OCI-LY1 (cell line): ENCODE data around the gene MOK.

Experiments
- H2AFZ ChIP-seq: fragments of 200-600 bp; sonication (generic), shearing (Covaris generic); 2 replicates; pipeline ENCODE4 v1.6.0; 2014; ENCODE audit warnings: antibody characterized with exemption, mild to moderate bottlenecking, low read length
- H3F3A ChIP-seq: fragments of 200-600 bp; sonication (generic), shearing (Covaris generic); 2 replicates; pipeline ENCODE4 v1.6.0; 2014; ENCODE audit warnings: mild to moderate bottlenecking, antibody characterized with exemption, low read length, moderate library complexity; ENCODE audit not compliant: insufficient read depth
- H3K27ac ChIP-seq: fragments of 200-600 bp; sonication (generic); 2 replicates; pipeline ENCODE4 v1.5.1; 2014; ENCODE audit warnings: low read length, mixed run types, mild to moderate bottlenecking, low read depth; ENCODE audit not compliant: poor library complexity, severe bottlenecking
- H3K27me3 ChIP-seq: fragments of 200-600 bp; sonication (generic); 2 replicates; pipeline ENCODE4 v1.6.0; 2014; ENCODE audit warnings: antibody characterized with exemption, mild to moderate bottlenecking, low read length, moderate library complexity; ENCODE audit not compliant: insufficient read depth
- H3K36me3 ChIP-seq: fragments of 200-600 bp; sonication (generic); 2 replicates; pipeline ENCODE4 v1.6.1; 2014; ENCODE audit warnings: mild to moderate bottlenecking, antibody characterized with exemption, low read length, moderate library complexity, mixed read lengths; ENCODE audit not compliant: insufficient read depth
- H3K4me1 ChIP-seq: fragments of 200-600 bp; sonication (generic); 2 replicates; pipeline ENCODE4 v1.5.1; 2014; ENCODE audit warnings: mild to moderate bottlenecking, low read length, moderate library complexity; ENCODE audit not compliant: insufficient read depth, severe bottlenecking
- H3K4me2 ChIP-seq: fragments of 200-600 bp; sonication (generic), shearing (Covaris generic); 2 replicates; pipeline ENCODE4 v1.6.1; 2014; ENCODE audit warnings: low read length
- H3K4me3 ChIP-seq: fragments of 200-600 bp; sonication (generic); 2 replicates; pipeline ENCODE4 v1.5.1; 2014; ENCODE audit warnings: low read length, low read depth, mild to moderate bottlenecking, mixed read lengths; ENCODE audit not compliant: poor library complexity, severe bottlenecking
- H3K79me2 ChIP-seq: fragments of 200-600 bp; shearing (Covaris generic); 2 replicates; pipeline ENCODE4 v1.6.1; 2016; ENCODE audit warnings: mixed run types, low read length, mixed read lengths; ENCODE audit not compliant: insufficient read depth
- H3K9ac ChIP-seq: fragments of 200-600 bp; sonication (generic), shearing (Covaris generic); 2 replicates; pipeline ENCODE4 v1.6.1; 2014; ENCODE audit warnings: mild to moderate bottlenecking, low read length, mixed read lengths
- H3K9me2 ChIP-seq: fragments of 200-600 bp; sonication (generic), shearing (Covaris generic); 2 replicates; pipeline ENCODE4 v1.6.1; 2014; ENCODE audit warnings: low read depth, mild to moderate bottlenecking, low read length, mixed read lengths
- H3K9me3 ChIP-seq: fragments of 200-600 bp; shearing (Covaris generic); 2 replicates; pipeline ENCODE4 v1.6.1; 2014; ENCODE audit warnings: low read length, mixed read lengths
- H4K20me1 ChIP-seq: fragments of 200-600 bp; sonication (generic), shearing (Covaris generic); 2 replicates; pipeline ENCODE4 v1.6.0; 2016; ENCODE audit warnings: mild to moderate bottlenecking, low read length; ENCODE audit not compliant: insufficient read depth
- CTCF ChIP-seq: fragments of 200-600 bp; sonication (generic), shearing (Covaris generic); IDR thresholded peaks from 2 replicates; pipeline ENCODE4 v1.5.1; 2017; ENCODE audit warnings: mild to moderate bottlenecking, antibody characterized with exemption, low read length, moderate library complexity, mixed read lengths
- EZH2 ChIP-seq: fragments of 200-600 bp; sonication (generic), shearing (Covaris generic); IDR thresholded peaks from 2 replicates; pipeline ENCODE4 v1.8.0; 2017; ENCODE audit warnings: borderline replicate concordance, mixed run types, mild to moderate bottlenecking, antibody characterized with exemption, low read length, moderate library complexity, mixed read lengths

MOK gene

DNA sequence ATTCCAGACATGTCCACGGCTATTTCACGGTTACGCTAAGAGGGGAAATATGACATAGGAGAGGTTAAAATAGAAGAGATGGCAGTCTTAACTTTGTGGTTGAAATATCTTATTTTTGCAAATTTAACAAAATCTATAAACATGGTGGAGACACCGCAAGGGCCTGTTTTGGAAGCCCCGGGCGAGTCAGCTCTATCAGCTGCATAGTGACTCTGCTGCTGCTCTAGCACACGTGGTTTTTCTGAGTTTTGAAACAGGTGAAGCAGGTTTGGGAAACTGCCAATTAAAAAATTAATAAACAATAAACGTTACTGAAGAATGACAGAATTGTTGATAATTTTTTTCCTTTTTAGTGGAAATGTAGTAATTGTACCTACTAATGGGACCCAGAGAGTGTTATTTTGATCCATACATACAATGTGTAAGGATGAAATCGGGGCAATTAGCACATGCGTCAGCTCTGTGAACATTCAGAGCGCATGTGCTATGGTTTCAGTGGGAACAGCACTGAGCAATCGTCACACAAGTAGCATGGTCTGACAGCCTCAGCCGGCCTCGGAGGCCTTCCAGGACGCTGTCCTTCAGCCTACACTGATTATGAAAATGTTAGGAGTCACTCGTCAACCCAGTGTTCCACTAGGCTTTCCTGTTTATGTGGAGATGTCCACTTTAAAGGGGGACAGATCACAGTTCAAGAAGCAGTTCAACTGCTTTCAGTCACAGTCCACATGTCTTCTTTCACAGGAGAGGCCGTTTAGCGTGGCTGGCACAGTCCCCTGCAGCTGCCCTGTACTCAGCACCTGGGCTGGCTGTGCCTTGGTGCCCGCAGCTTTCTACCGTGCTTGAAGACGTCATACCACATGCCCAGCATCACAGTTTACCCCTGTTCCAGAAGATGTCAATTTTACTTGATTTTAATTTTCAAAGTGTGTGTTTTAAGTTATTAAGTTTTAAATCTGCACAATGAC lies 51.8 kb downstream of the MOK start:
- H3K9me2 ChIP-seq = no peaks in the 10 kb centered on the region
- H4K20me1 ChIP-seq = no peaks in the 10 kb centered on the region
- H3K36me3 ChIP-seq = no peaks in the 10 kb centered on the region
- no peak overlapping the region for H2AFZ ChIP-seq
- no peaks in the 10 kb centered on the region for H3F3A ChIP-seq
- no peak for TF ChIP-seq EZH2
- TF ChIP-seq CTCF = no peak
- no peak overlapping the region for H3K4me2 ChIP-seq
- no peaks in the 10 kb centered on the region for H3K27me3 ChIP-seq
- H3K9ac ChIP-seq = no peak overlapping the region
- H3K9me3 ChIP-seq = no peaks in the 10 kb centered on the region
- no peaks in the 10 kb centered on the region for H3K4me1 ChIP-seq
- H3K4me3 ChIP-seq = no peak overlapping the region
- H3K79me2 ChIP-seq = no peaks in the 10 kb centered on the region
- H3K27ac ChIP-seq = no peak overlapping the region

- H3K9me3 ChIP-seq = no peaks in the 10 kb centered on the region
- H3K79me2 ChIP-seq = no peaks in the 10 kb centered on the region
- H3K27me3 ChIP-seq = no peaks in the 10 kb centered on the region
These were observed 53.8 kb downstream of the MOK start for GRCh38 chr14:102251161-102251560.

GRCh38 chr14:102250636-102251035 lies 54.3 kb downstream of the MOK start:
- no peaks in the 10 kb centered on the region for H3F3A ChIP-seq
- H3K9me2 ChIP-seq = no peaks in the 10 kb centered on the region
- H4K20me1 ChIP-seq = no peaks in the 10 kb centered on the region
- no peaks in the 10 kb centered on the region for H3K36me3 ChIP-seq
- H3K9me3 ChIP-seq = no peaks in the 10 kb centered on the region
- H3K27me3 ChIP-seq = no peaks in the 10 kb centered on the region
- H3K4me1 ChIP-seq = no peaks in the 10 kb centered on the region
- no peak overlapping the region for H2AFZ ChIP-seq
- no peak overlapping the region for H3K27ac ChIP-seq
- no peak overlapping the region for H3K4me2 ChIP-seq
- no peaks in the 10 kb centered on the region for H3K79me2 ChIP-seq
- TF ChIP-seq EZH2 = no peak
- no peak for TF ChIP-seq CTCF
- H3K9ac ChIP-seq = no peak overlapping the region
- no peak overlapping the region for H3K4me3 ChIP-seq

More at GRCh38 chr14:102251161-102251560, 53.8 kb downstream of the MOK start:
- H3K4me3 ChIP-seq = no peak overlapping the region
- no peaks in the 10 kb centered on the region for H3K36me3 ChIP-seq
- H4K20me1 ChIP-seq = no peaks in the 10 kb centered on the region
- H3K9ac ChIP-seq = no peak overlapping the region
- TF ChIP-seq EZH2 (no peak), CTCF (no peak)
- H2AFZ ChIP-seq = no peak overlapping the region
- no peaks in the 10 kb centered on the region for H3K9me2 ChIP-seq
- no peaks in the 10 kb centered on the region for H3K4me1 ChIP-seq
- no peaks in the 10 kb centered on the region for H3F3A ChIP-seq
- H3K27ac ChIP-seq = no peak overlapping the region
- H3K4me2 ChIP-seq = no peak overlapping the region
